Calu3 (cell line): Measurements from ENCODE around the gene ERFE. TPM values are rescaled to one million over a fixed set of nuclear protein-coding genes. Genes with fewer than 3 reads are reported as not detected.

Experiments used
- BruUV-seq: library from RNA; stranded (reverse); fragments of 400-500 nt; replicated peaks from 2 replicates; lab custom pipeline; 2021; lab: Mats Ljungman, UMichigan
- CTCF ChIA-PET: fragments of 300-600 bp; sonication (Branson Sonifier 250); formaldehyde crosslinking; loops from one replicate; lab custom pipeline; 2022; ENCODE audit warnings: antibody characterized with exemption; lab: Charles Lee
- DNase-seq: peaks from one replicate; pipeline ENCODE4 v3.0.0; 2022
- H3K27ac Mint-ChIP-seq: one replicate; pipeline ENCODE4 v1.8.0; 2022; ENCODE audit warnings: mixed read lengths; ENCODE audit not compliant: unreplicated experiment
- H3K27me3 Mint-ChIP-seq: one replicate; pipeline ENCODE4 v1.8.0; 2022; ENCODE audit warnings: mixed read lengths; ENCODE audit not compliant: unreplicated experiment
- H3K36me3 Mint-ChIP-seq: one replicate; pipeline ENCODE4 v1.8.0; 2022; ENCODE audit warnings: mild to moderate bottlenecking, moderate library complexity, mixed read lengths; ENCODE audit not compliant: insufficient read depth, unreplicated experiment
- H3K4me1 Mint-ChIP-seq: one replicate; pipeline ENCODE4 v1.8.0; 2022; ENCODE audit warnings: mild to moderate bottlenecking, low read depth, mixed read lengths; ENCODE audit not compliant: unreplicated experiment
- H3K4me3 Mint-ChIP-seq: one replicate; pipeline ENCODE4 v1.8.0; 2022; ENCODE audit warnings: mild to moderate bottlenecking, low read depth, moderate library complexity, mixed read lengths; ENCODE audit not compliant: unreplicated experiment
- H3K9me3 Mint-ChIP-seq: one replicate; pipeline ENCODE4 v1.8.0; 2022; ENCODE audit warnings: low read depth, mixed read lengths; ENCODE audit not compliant: unreplicated experiment
- intact Hi-C: fragments of 100-400 bp; cut with micrococcal nuclease; formaldehyde crosslinking; loops from one replicate; pipeline ENCODE4 v1.10.0; 2022; ENCODE audit not compliant: unreplicated experiment
- total RNA-seq: library from RNA; stranded (reverse); gene quantifications from 2 replicates; pipeline ENCODE4 v1.2.3, GENCODE V29; 2022
- TF ChIP-seq, protein P1 (sequence below): fragments of 200-600 bp; IDR thresholded peaks from one replicate; pipeline ENCODE4 v1.8.0; 2022; ENCODE audit warnings: antibody characterized with exemption; ENCODE audit not compliant: unreplicated experiment

The ERFE gene
- total RNA-seq, 1 experiment from 2014 or later, result 4.0 TPM

DNA sequence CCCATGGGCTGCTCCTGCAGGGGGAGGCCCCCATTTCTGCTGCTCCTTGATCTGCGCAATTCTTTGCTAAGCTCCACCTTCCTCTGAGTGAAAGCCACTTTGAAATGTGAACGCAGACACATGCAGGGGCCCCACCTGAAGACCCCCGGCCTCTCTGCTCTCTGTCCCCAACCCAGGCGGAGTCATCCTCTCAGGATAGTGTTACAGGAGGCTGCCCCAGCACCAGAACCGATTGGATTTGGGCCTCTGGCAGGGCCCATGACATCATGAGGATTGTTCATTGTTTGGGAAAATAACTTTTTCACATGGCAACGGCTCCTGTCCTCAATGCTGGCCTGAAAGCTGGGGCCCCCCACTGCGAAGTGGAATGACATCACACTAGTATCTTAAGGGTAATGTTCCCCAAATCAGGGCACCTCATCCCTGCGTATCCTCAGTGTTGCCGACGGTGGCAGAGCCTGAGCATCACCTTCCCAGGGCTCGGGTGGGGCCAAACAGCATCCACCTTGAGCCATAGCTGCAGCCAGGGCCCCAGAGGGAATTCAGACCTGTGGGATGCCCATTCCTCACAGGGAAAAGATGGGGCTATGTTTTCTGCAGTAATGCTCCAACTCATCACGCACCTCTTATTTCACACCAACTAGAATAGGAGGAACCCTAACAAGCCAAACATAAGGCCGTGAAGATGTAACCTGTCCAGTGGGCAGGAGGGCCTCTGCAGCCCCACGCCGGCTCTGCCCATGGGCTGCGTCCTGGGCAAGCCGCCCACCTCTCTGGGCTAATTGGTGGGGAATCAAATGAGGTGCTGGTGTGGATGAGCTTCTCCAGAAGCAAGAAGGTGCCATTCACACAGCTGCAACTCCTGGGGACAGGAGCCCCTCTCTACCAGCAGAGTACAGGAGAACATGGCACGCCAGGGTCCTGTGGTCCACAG is 2.7 kb upstream of the ERFE start:
- TF ChIP-seq, protein P1, sequence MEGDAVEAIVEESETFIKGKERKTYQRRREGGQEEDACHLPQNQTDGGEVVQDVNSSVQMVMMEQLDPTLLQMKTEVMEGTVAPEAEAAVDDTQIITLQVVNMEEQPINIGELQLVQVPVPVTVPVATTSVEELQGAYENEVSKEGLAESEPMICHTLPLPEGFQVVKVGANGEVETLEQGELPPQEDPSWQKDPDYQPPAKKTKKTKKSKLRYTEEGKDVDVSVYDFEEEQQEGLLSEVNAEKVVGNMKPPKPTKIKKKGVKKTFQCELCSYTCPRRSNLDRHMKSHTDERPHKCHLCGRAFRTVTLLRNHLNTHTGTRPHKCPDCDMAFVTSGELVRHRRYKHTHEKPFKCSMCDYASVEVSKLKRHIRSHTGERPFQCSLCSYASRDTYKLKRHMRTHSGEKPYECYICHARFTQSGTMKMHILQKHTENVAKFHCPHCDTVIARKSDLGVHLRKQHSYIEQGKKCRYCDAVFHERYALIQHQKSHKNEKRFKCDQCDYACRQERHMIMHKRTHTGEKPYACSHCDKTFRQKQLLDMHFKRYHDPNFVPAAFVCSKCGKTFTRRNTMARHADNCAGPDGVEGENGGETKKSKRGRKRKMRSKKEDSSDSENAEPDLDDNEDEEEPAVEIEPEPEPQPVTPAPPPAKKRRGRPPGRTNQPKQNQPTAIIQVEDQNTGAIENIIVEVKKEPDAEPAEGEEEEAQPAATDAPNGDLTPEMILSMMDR, result no peak
- H3K9me3 Mint-ChIP-seq, result no peaks in the 10 kb centered on the region
- BruUV-seq, result no TSS peak
- H3K4me3 Mint-ChIP-seq, result no peak overlapping the region
- peaks cover 7% of the 10 kb centered on the region for H3K4me1 Mint-ChIP-seq
- H3K27ac Mint-ChIP-seq, result no peak overlapping the region
- intact Hi-C loops, result no loop called here
- no peak for DNase-seq
- no peaks in the 10 kb centered on the region for H3K36me3 Mint-ChIP-seq
- H3K27me3 Mint-ChIP-seq, result no peaks in the 10 kb centered on the region
- CTCF ChIA-PET, result no interaction called here

DNA sequence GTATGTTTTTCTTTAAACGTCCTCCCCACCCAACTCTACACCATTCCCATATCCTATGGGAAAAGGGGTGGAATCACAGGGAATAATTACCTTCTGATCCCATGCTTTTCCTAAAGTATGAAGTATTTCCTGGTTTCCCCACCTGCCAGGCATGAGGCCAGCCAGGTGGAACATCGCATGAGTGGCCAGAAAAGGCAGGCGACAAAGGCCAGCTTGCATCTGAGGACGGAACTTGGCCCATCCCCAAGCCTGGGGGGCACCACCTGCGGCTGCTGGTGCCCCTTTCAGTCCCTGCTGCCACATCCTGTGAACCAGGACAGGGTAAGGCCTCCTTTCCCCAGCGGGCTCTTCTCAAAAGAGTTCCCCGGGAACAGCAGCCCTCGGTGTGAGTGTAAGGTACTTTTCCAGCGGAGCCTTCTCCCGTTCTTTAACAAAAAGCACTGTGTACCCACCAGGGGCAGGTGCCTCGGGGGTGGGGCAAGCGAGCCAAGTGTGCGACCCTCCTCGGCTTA is 1.2 kb upstream of the ERFE start:
- H3K27me3 Mint-ChIP-seq, result no peaks in the 10 kb centered on the region
- peaks cover 7% of the 10 kb centered on the region for H3K4me1 Mint-ChIP-seq
- TF ChIP-seq, protein P1, result no peak
- no peak overlapping the region for H3K27ac Mint-ChIP-seq
- CTCF ChIA-PET, result no interaction called here
- no peaks in the 10 kb centered on the region for H3K36me3 Mint-ChIP-seq
- no TSS peak for BruUV-seq
- no peak for DNase-seq
- H3K4me3 Mint-ChIP-seq, result no peak overlapping the region
- no peaks in the 10 kb centered on the region for H3K9me3 Mint-ChIP-seq
- intact Hi-C loops, result no loop called here

DNA sequence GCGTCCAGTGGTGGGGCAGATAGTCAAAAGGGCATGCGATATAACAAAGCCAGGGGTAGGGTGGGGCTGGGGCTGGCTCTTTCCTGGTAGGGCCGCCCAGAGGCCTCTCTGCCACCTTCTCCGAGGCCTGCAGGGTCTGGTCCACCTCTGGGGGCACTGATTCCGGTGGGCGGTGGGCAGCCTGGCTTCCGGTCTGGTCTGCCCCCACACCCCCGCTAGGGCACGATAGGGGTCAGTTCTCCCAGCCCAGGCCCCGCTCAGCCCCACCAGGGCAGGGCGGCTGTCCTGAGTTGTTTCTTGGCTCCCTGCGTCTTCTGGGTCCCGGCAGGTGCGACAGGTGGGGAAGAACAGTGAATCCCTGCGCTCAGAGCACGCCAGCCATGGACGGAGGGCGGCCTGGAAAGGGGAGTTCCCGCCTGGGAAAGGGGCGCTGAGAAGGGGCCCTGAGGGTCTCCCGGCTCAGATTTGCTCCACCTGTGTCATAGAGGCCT is 707 bp upstream of the ERFE start:
- intact Hi-C loops, result no loop called here
- Mint-ChIP-seq H3K9me3 (no peaks in the 10 kb centered on the region), H3K27ac (no peak overlapping the region), H3K27me3 (no peaks in the 10 kb centered on the region), H3K4me3 (peak overlapping the region; percentile 43), H3K4me1 (peaks cover 7% of the 10 kb centered on the region), H3K36me3 (no peaks in the 10 kb centered on the region)
- BruUV-seq, result no TSS peak
- CTCF ChIA-PET, result no interaction called here
- DNase-seq, result no peak
- TF ChIP-seq, protein P1, result no peak

DNA sequence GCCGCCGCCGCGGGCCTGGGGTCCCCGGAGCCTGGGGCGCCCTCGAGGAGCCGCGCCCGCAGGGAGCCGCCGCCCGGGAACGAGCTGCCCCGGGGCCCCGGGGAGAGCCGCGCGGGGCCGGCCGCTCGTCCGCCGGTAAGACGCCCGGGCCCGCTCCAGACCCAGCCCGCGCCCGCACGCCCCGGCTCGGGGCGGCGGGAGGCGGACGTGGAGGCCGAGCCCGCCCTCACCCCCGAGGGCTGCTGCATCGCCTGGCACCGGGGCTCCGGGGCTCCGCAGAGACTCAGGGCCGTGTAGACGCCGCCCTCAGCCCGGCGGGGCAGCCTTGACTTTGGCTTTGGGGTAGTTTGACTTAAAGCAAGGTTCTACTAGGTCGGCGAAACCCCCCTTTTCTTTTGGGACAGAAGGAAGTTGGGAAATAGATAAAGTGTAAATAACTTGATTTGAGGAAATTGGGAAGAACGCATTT is 335 bp downstream of the ERFE start:
- intact Hi-C loops, result no loop called here
- CTCF ChIA-PET, result no interaction called here
- Mint-ChIP-seq H3K27me3 (no peaks in the 10 kb centered on the region), H3K9me3 (no peaks in the 10 kb centered on the region), H3K27ac (no peak overlapping the region), H3K36me3 (no peaks in the 10 kb centered on the region), H3K4me1 (peaks cover 7% of the 10 kb centered on the region), H3K4me3 (peak overlapping the region; percentile 45)
- peak; percentile 29 for DNase-seq
- TF ChIP-seq, protein P1, result no peak
- BruUV-seq, result no TSS peak
